IPS DF 6.9 (cell line): ENCODE results near the gene PRRT3.

Source experiments
- DNase-seq: peaks from one replicate; pipeline ENCODE4 v3.0.0-alpha.2; 2013; ENCODE audit warnings: low read depth, low spot score
- H3K27ac ChIP-seq: one replicate; pipeline ENCODE4 v1.5.1; 2013; ENCODE audit warnings: low read length, control low read depth
- H3K27me3 ChIP-seq: 2 replicates; pipeline ENCODE4 v1.6.1; 2013; ENCODE audit warnings: mild to moderate bottlenecking, low read length; ENCODE audit not compliant: control insufficient read depth, insufficient read depth
- H3K36me3 ChIP-seq: 2 replicates; pipeline ENCODE4 v1.6.1; 2013; ENCODE audit warnings: low read length; ENCODE audit not compliant: control insufficient read depth, insufficient read depth
- H3K4me1 ChIP-seq: 2 replicates; pipeline ENCODE4 v1.6.1; 2013; ENCODE audit warnings: low read length; ENCODE audit not compliant: control insufficient read depth, insufficient read depth
- H3K4me3 ChIP-seq: 2 replicates; pipeline ENCODE4 v1.5.1; 2013; ENCODE audit warnings: mild to moderate bottlenecking, low read length
- H3K9me3 ChIP-seq: 2 replicates; pipeline ENCODE4 v1.6.1; 2013; ENCODE audit warnings: low read length, inconsistent platforms; ENCODE audit not compliant: control insufficient read depth, insufficient read depth
- WGBS: extraction: QIAGEN DNeasy Blood & Tissue Kit; methylation state at CpG from one replicate; pipeline ENCODE4 v1.1.7; 2013; ENCODE audit warnings: mixed read lengths, missing lambda C conversion rate; ENCODE audit not compliant: insufficient read length, insufficient coverage; 5-methylcytosine and 5-hydroxymethylcytosine counted together

The PRRT3 gene

DNA sequence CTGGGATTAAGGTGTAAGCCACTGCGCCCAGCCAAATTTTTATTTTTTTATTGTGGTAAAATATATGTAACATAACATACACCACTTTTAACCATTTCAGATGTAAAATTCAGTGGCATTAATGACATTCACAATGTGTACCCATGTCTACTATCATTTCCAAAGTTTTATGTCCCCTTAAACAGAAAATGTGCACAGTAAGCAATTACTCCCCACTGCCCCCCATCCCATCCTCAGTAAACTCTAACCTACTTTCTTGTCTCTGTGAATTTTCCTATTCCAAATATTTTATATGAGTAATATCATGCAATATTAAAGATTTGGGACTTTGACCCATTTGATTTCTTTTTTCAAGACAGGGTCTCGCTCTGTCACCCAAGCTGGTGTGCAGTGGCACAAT, 14.6 kb upstream of the PRRT3 start:
- no CpG with 5 or more reads among the region's 2 CpGs for WGBS
- H3K27me3 ChIP-seq = no peaks in the 10 kb centered on the region
- no peak overlapping the region for H3K27ac ChIP-seq
- DNase-seq = no peak
- H3K36me3 ChIP-seq = peaks cover 7% of the 10 kb centered on the region; the same call in 1 of the 2 replicates
- no peaks in the 10 kb centered on the region for H3K4me1 ChIP-seq
- no peak overlapping the region for H3K4me3 ChIP-seq
- H3K9me3 ChIP-seq = no peaks in the 10 kb centered on the region

DNA sequence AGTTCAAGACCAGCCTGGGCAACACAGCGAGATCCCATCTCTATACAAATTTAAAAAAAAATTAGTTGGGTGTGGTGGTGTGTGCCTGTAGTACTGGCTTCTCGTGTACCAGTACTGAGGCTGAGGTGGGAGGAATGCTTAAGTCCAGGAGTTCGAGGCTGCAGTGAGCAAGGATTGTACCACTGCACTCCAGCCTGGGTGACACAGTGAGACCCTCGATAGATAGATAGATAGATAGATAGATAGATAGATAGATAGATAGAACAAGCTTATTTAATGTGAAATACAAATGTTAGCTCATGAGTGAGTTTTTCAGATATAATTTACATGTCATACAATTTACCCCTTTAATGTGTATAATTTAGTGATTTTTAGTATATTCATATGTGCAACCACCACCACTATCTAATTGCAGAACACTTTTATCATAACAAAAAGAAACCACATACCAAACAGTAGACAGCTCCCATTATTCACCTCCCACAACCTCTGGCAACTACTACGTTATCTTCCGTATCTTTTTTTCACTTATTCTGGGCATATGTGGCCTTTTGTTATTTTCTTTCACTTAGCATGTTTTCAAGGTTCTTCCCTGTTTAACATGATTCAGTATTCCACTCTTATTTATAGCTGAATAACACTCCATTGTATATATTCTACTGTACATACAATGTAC, 13.1 kb upstream of the PRRT3 start:
- Histone ChIP-seq H3K27me3 (no peaks in the 10 kb centered on the region), H3K4me1 (no peaks in the 10 kb centered on the region), H3K36me3 (peaks cover 7% of the 10 kb centered on the region; the same call in 1 of the 2 replicates), H3K4me3 (no peak overlapping the region), H3K9me3 (no peaks in the 10 kb centered on the region), H3K27ac (no peak overlapping the region)
- no peak for DNase-seq
- no CpG with 5 or more reads among the region's 6 CpGs for WGBS

DNA sequence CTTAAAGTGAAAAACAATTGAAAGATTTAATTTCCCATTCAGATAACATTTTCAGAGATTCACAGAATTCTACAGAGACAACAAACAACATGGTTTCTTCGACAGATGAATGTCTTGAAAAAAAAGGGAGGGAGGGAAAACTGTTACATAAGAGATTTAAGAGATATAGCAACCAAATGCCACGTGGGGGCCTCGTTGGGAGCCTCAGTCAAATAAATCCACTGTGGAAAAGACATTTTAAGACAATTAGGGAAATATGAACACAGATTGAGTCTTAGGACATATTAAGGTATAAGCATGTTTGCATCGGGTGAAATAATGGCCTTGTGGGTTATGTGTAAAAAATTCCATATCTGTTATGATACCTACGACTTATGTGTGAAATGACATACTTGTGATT, 5.0 kb upstream of the PRRT3 start:
- peaks cover 1% of the 10 kb centered on the region; the same call in 1 of the 2 replicates for H3K4me1 ChIP-seq
- H3K27ac ChIP-seq = no peak overlapping the region
- WGBS = no CpG with 5 or more reads among the region's 5 CpGs
- no peaks in the 10 kb centered on the region for H3K9me3 ChIP-seq
- DNase-seq = no peak
- no peak overlapping the region for H3K4me3 ChIP-seq
- H3K27me3 ChIP-seq = no peaks in the 10 kb centered on the region
- H3K36me3 ChIP-seq = no peaks in the 10 kb centered on the region

DNA sequence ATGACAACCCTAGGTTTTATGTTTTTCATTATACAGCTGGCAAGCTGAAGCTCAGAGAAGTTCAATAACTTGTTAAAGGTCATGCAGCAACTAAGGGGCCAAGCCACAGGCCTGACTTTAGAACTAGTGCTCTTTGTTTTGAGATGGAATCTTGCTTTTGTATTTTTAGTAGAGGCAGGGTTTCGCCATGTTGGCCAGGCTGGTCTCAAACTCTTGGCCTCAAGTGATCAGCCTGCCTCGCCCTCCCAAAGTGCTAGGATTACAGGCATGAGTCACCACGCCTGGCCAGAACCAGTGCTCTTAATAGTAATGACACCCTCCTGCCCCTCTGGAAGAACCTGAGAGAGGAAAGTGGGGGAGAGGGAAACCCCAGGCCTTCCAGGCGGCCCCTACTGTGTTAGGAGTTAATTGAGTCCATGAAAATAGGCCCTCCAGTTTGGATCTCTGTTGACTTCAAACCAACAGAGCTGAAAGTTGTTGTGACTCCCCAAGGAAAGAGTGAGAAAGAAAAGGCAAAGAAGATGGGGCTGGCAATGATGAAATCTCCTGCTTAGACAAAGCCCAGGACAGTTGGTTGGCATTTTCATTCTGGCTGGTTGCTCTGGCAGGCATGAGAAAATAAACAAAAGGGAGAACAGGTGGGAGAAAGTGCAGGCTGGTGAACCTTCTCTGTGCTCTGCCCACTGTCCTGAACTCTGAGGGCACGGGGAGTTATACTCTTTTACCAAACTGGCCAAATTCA, 3.6 kb upstream of the PRRT3 start:
- no peak for DNase-seq
- H3K36me3 ChIP-seq = no peaks in the 10 kb centered on the region
- no peak overlapping the region for H3K4me3 ChIP-seq
- no peaks in the 10 kb centered on the region for H3K9me3 ChIP-seq
- H3K27me3 ChIP-seq = no peaks in the 10 kb centered on the region
- H3K4me1 ChIP-seq = peaks cover 1% of the 10 kb centered on the region; the same call in 1 of the 2 replicates
- WGBS = no CpG with 5 or more reads among the region's 5 CpGs
- no peak overlapping the region for H3K27ac ChIP-seq

DNA sequence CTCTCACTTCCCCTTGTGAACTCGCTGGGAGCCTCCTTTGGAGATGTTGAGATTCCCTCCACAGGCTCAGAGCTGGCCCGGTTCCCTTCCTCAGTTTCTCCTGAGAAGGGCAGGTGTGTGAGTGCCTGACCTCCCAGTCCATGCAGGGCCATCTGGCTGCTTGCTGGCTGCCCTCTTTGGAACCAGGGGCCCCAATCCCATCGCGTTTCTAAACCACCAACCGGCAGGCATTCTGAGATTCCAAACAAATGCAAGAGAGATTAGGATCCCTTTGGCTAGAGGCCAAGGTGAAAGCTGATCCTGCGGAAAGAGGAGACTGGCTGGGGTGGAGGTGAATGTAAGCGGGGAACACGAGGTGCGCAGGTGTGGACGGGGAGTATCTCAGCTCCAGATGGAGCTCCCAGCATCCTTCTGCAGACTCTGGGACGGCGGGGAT, 2.9 kb upstream of the PRRT3 start:
- Histone ChIP-seq H3K27me3 (no peaks in the 10 kb centered on the region), H3K36me3 (no peaks in the 10 kb centered on the region), H3K9me3 (no peaks in the 10 kb centered on the region), H3K27ac (no peak overlapping the region), H3K4me3 (no peak overlapping the region), H3K4me1 (peaks cover 1% of the 10 kb centered on the region; the same call in 1 of the 2 replicates)
- WGBS = no CpG with 5 or more reads among the region's 12 CpGs
- DNase-seq = peak; percentile 25

DNA sequence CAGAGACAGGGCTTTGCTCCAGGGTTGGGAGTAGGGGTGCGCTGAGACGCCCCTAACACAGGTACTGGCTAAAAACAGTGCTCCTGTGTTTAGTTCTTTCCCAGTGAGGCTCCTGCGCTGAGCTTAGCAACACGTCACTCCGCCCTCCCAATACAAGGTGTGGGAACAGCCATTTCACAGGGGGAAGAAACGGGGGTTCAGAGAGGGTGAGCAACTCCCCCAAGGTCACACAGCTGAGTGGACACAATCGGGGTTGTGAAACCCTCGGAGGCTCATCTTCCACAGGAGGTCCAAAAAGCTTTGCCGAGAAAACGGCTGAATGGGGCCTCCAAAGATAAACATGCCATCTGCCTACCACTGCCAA, 628 bp downstream of the PRRT3 start:
- no peak for DNase-seq
- Histone ChIP-seq H3K4me1 (peaks cover 4% of the 10 kb centered on the region; the same call in 1 of the 2 replicates), H3K4me3 (peak overlapping the region; percentile 91), H3K27me3 (no peaks in the 10 kb centered on the region), H3K27ac (no peak overlapping the region), H3K9me3 (no peaks in the 10 kb centered on the region), H3K36me3 (no peaks in the 10 kb centered on the region)
- WGBS = no CpG with 5 or more reads among the region's 10 CpGs

DNA sequence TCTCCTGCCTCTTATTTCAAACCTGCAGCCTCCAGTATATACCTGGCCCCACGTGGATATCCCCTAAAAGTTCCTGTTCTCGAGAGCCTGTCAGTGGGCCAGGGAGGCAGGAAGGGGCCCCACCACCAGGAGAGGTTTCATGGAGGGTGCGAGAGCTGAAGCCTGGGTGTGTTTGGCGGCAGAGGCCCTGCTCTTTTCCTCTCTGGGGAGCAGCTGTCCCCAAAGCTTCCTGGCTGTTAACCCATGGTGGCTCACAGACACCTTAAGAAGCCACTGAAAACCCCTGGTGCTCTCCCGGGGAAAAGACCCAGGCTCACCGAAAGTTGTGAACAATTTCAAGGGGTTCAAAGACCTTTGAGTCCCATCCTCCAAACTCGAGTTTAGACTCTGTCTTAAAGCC, 1.1 kb downstream of the PRRT3 start:
- Histone ChIP-seq H3K9me3 (no peaks in the 10 kb centered on the region), H3K36me3 (no peaks in the 10 kb centered on the region), H3K4me1 (peaks cover 4% of the 10 kb centered on the region; the same call in 1 of the 2 replicates), H3K27ac (no peak overlapping the region), H3K27me3 (no peaks in the 10 kb centered on the region), H3K4me3 (no peak overlapping the region; the same call in 1 of the 2 replicates)
- WGBS = no CpG with 5 or more reads among the region's 7 CpGs
- DNase-seq = no peak

DNA sequence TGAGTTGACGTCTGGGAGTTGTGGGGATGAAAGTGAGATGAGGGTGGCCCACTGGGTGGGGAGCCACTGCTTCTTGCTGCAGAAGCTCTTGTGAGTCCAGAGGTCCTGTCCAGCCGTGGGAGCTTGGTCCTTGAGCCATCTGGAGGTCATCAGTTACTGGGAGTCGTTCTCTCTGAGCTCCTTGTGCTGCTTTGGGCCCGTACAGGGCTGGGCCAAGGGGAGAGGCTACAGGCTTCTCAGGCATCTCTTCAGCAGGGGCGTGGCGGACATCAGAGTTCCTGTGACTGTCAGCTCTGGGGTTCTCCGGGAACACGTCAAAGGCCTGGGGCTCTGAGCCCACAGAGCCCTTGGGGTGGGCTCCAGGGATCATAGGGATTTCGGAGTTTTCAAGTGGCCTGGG, 2.6 kb downstream of the PRRT3 start:
- no peaks in the 10 kb centered on the region for H3K36me3 ChIP-seq
- no CpG with 5 or more reads among the region's 9 CpGs for WGBS
- no peak overlapping the region for H3K27ac ChIP-seq
- H3K27me3 ChIP-seq = no peaks in the 10 kb centered on the region
- H3K4me1 ChIP-seq = 0 out of 2 replicates have a peak, but pooled peaks cover 3% of the 10 kb centered on the region
- no peak overlapping the region for H3K4me3 ChIP-seq
- H3K9me3 ChIP-seq = no peaks in the 10 kb centered on the region
- no peak for DNase-seq

DNA sequence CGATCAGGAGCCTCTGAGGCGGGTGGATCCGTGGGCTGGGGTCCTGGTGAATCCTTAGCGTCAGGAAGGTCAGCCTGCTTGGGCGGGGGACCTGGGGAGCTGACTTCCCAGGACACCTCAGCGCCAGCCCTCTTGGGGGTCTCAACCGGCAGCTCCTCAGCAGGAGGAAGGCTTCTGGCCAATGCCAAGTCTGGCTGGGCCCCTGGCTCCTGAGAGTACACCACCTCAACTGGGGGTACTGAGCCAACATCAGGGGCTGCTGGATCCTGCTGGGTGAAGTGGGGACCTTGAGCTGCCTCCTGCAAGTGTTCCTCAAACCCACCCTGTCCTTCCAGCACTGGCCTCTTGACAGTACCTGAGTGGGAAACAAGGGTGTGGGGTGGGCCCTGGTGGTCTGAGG, 3.1 kb downstream of the PRRT3 start:
- no peak for DNase-seq
- Histone ChIP-seq H3K4me3 (no peak overlapping the region), H3K9me3 (no peaks in the 10 kb centered on the region), H3K27me3 (no peaks in the 10 kb centered on the region), H3K4me1 (0 out of 2 replicates have a peak, but pooled peaks cover 3% of the 10 kb centered on the region), H3K36me3 (no peaks in the 10 kb centered on the region), H3K27ac (no peak overlapping the region)
- WGBS = no CpG with 5 or more reads among the region's 7 CpGs

DNA sequence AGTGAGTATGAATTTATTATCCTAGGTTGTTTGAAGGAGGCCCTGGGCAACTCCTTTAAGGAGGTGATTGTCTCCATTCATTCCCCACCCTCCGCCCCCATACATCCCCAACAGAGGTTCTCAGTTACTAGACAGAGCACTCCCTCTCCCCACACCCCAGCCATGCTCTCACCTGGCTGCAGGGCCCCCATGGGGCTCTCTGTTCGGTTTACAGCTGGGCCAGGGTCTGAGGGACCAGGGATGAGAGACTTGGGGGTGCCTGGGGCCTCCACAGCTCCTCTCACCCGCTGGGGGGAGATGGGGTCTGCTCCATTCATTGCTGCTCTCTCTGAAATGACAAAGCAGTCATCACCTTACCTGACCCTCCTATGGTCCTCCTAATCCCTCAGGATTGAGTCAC, 3.6 kb downstream of the PRRT3 start:
- no peak overlapping the region for H3K4me3 ChIP-seq
- no peaks in the 10 kb centered on the region for H3K9me3 ChIP-seq
- no peaks in the 10 kb centered on the region for H3K36me3 ChIP-seq
- H3K4me1 ChIP-seq = 0 out of 2 replicates have a peak, but pooled peaks cover 3% of the 10 kb centered on the region
- WGBS = no CpG with 5 or more reads among the region's 3 CpGs
- H3K27ac ChIP-seq = no peak overlapping the region
- no peaks in the 10 kb centered on the region for H3K27me3 ChIP-seq
- no peak for DNase-seq
